HepG2 (cell line): Measurements from ENCODE around the gene KDM4E. TPM values are rescaled to one million over a fixed set of nuclear protein-coding genes. Genes with fewer than 3 reads are reported as not detected.

Source experiments
- ATAC-seq: fragments of 200-7000 bp; cut with Tn5 transposase; 3 replicates; pipeline ENCODE4 v1.9.1; 2020; ENCODE audit warnings: mild to moderate bottlenecking, moderate library complexity
- BruUV-seq: library from RNA; stranded (reverse); fragments of 400-500 nt; replicated peaks from 2 replicates; lab custom pipeline; 2021; lab: Mats Ljungman, UMichigan
- CTCF ChIA-PET: fragments of 300-600 bp; formaldehyde crosslinking; extraction: SDS; loops from one replicate; lab custom pipeline; 2021; ENCODE audit warnings: low total read pairs, inconsistent platforms, low intra/inter-chr PET ratio; lab: Yijun Ruan, JAX
- POLR2A ChIA-PET: fragments of 350-600 bp; sonication (Branson Sonifier 250); formaldehyde crosslinking; loops from one replicate; lab custom pipeline; 2020; ENCODE audit warnings: antibody characterized with exemption, inconsistent platforms; lab: Yijun Ruan, JAX
- DNase-seq: peaks from one replicate; pipeline ENCODE4 v3.0.0-alpha.2; 2015; ENCODE audit warnings: low spot score
- FAIRE-seq: peaks from 3 replicates; lab custom pipeline; 2011; peaks lifted over from hg19 to GRCh38; lab: Jason Lieb, UNC
- H2AFZ ChIP-seq: one replicate; pipeline ENCODE4 v1.6.1; 2011; ENCODE audit warnings: low read length, inconsistent platforms
- H3K27ac ChIP-seq: fragments of 300-600 bp; 3 replicates; pipeline ENCODE4 v1.8.0; 2011; ENCODE audit warnings: mixed run types, mild to moderate bottlenecking, mixed read lengths, low read length, inconsistent platforms; ENCODE audit not compliant: insufficient read depth; ENCODE audit errors: extremely low read length
- H3K27me3 ChIP-seq, 2 experiments: fragments of 200-600 bp in 1 of 2; 2 replicates in 1 of 2; 3 replicates in 1 of 2; pipeline versions ENCODE4 v1.6.0 to v1.8.0; 2011; ENCODE audit warnings: low read length in 2 of 2, mild to moderate bottlenecking in 2 of 2, moderate library complexity in 2 of 2, inconsistent platforms in 1 of 2; ENCODE audit not compliant: insufficient read depth in 2 of 2, control insufficient read depth in 1 of 2
- H3K36me3 ChIP-seq, 2 experiments: fragments of 200-600 bp in 1 of 2; replicated peaks in 1 of 2; 2 replicates in 1 of 2; 3 replicates in 1 of 2; pipeline versions ENCODE4 v1.5.1 to v1.8.0; 2011; ENCODE audit warnings: low read length in 2 of 2, inconsistent platforms in 1 of 2; ENCODE audit not compliant: insufficient read depth in 2 of 2, control insufficient read depth in 1 of 2
- H3K4me1 ChIP-seq: 2 replicates; pipeline ENCODE4 v1.5.1; 2012; ENCODE audit warnings: low read length, inconsistent platforms; ENCODE audit not compliant: insufficient read depth
- H3K4me2 ChIP-seq: 2 replicates; pipeline ENCODE4 v1.6.0; 2011; ENCODE audit warnings: low read depth, low read length, inconsistent platforms
- H3K4me3 ChIP-seq, 3 experiments: fragments of 200-600 bp in 1 of 3; sonication (generic), shearing (Covaris generic) in 1 of 3; replicated peaks in 1 of 3; 2 replicates each; pipeline ENCODE4 v1.5.1; 2011 to 2016; ENCODE audit warnings: low read length in 3 of 3, inconsistent platforms in 2 of 3, low read depth in 2 of 3, mild to moderate bottlenecking in 2 of 3, control low read depth in 1 of 3, mixed read lengths in 1 of 3; ENCODE audit not compliant: insufficient read depth in 1 of 3
- H3K79me2 ChIP-seq: one replicate; pipeline ENCODE4 v1.6.1; 2011; ENCODE audit warnings: low read length, inconsistent platforms; ENCODE audit not compliant: insufficient read depth
- H3K9ac ChIP-seq: 2 replicates; pipeline ENCODE4 v1.6.0; 2011; ENCODE audit warnings: mild to moderate bottlenecking, low read depth, low read length, inconsistent platforms; ENCODE audit not compliant: insufficient read depth
- H3K9me3 ChIP-seq: 2 replicates; pipeline ENCODE4 v1.5.1; 2012; ENCODE audit warnings: mild to moderate bottlenecking, low read length
- H4K20me1 ChIP-seq: 2 replicates; pipeline ENCODE4 v1.6.0; 2011; ENCODE audit warnings: inconsistent platforms, mild to moderate bottlenecking, low read length, moderate library complexity; ENCODE audit not compliant: insufficient read depth
- MED1 ChIP-seq: sonication (generic); formaldehyde crosslinking; IDR thresholded peaks from 2 replicates; pipeline ENCODE4 v1.4.0; 2020; ENCODE audit warnings: missing genetic modification reagents
- MTF1 ChIP-seq: sonication (generic); formaldehyde crosslinking; IDR thresholded peaks from 2 replicates; pipeline ENCODE4 v1.5.0; 2020; ENCODE audit warnings: missing genetic modification reagents
- NAIF1 ChIP-seq: sonication (generic); formaldehyde crosslinking; IDR thresholded peaks from 2 replicates; pipeline ENCODE4 v1.5.0; 2020; ENCODE audit warnings: mild to moderate bottlenecking, missing genetic modification reagents, borderline replicate concordance
- ZNF670 ChIP-seq: sonication (generic); formaldehyde crosslinking; IDR thresholded peaks from 2 replicates; pipeline ENCODE4 v1.8.0; 2022; ENCODE audit warnings: mild to moderate bottlenecking, missing genetic modification reagents, borderline replicate concordance
- ZNF879 ChIP-seq: sonication (generic); formaldehyde crosslinking; IDR thresholded peaks from 2 replicates; pipeline ENCODE4 v1.8.1; 2023; ENCODE audit warnings: missing genetic modification reagents
- WGBS: methylation state at CpG from one replicate; pipeline ENCODE4 v1.1.6; 2017; ENCODE audit warnings: low lambda C conversion rate; 5-methylcytosine and 5-hydroxymethylcytosine counted together
- in situ Hi-C: cut with HindIII; loops from 2 replicates; pipeline ENCODE4 v1.10.0; 2017; ENCODE audit warnings: low pct_unique_long_range_greater_than_20kb; ENCODE audit not compliant: extremely low pct_ligation_motif_present
- intact Hi-C: fragments of 100-400 bp; cut with micrococcal nuclease; formaldehyde crosslinking; loops from one replicate; pipeline ENCODE4 v1.10.0; 2022; ENCODE audit not compliant: unreplicated experiment
- polyA plus RNA-seq, 8 experiments: library from polyadenylated mRNA; depleted of rRNA in 3 of 8; stranded (reverse) in 7 of 8; unstranded in 1 of 8; fragments of >200 nt; fragmentation: Illumina TruSeq in 4 of 8; extraction: Trizol in 4 of 8; gene quantifications; 2 replicates each; pipeline versions ENCODE4 v1.2.1 to v1.2.3, GENCODE V29; 2011 to 2016; ENCODE audit warnings: low read depth in 4 of 8, missing spikeins in 1 of 8, mixed read lengths in 1 of 8; ENCODE audit not compliant: insufficient read depth in 1 of 8
- total RNA-seq, 5 experiments: library from RNA; depleted of rRNA; stranded (reverse); fragments of >200 nt; fragmentation: Illumina TruSeq; extraction: Trizol; gene quantifications; 2 replicates each; pipeline ENCODE4 v1.2.3, GENCODE V29; 2016; ENCODE audit warnings: low read depth in 1 of 5
- TF ChIP-seq, protein P1 (sequence below): sonication (generic); formaldehyde crosslinking; IDR thresholded peaks from 2 replicates; pipeline ENCODE4 v1.5.0; 2020; ENCODE audit warnings: missing genetic modification reagents
- TF ChIP-seq, protein P2 (sequence below): sonication (generic); formaldehyde crosslinking; IDR thresholded peaks from 2 replicates; pipeline ENCODE4 v1.4.0; 2020; ENCODE audit warnings: missing genetic modification reagents, borderline replicate concordance
- TF ChIP-seq, protein P3 (sequence below): sonication (generic); formaldehyde crosslinking; conservative IDR thresholded peaks from 2 replicates; pipeline ENCODE4 v1.4.0; 2020; ENCODE audit warnings: mild to moderate bottlenecking, missing genetic modification reagents, moderate library complexity
- TF ChIP-seq, protein P4 (sequence below): sonication (generic); formaldehyde crosslinking; conservative IDR thresholded peaks from 2 replicates; pipeline ENCODE4 v1.4.0; 2020; ENCODE audit warnings: missing genetic modification reagents
- TF ChIP-seq, protein P5 (sequence below): sonication (generic); formaldehyde crosslinking; IDR thresholded peaks from 2 replicates; pipeline ENCODE4 v1.5.0; 2020; ENCODE audit warnings: missing genetic modification reagents
- TF ChIP-seq, protein P6 (sequence below): IDR thresholded peaks from 2 replicates; pipeline ENCODE4 v1.6.1; 2016; ENCODE audit warnings: low read depth, control low read depth

Gene KDM4E
- total and polyA plus RNA-seq, 2 of the 13 experiments (the other 11 are each of a cell fraction or from before 2014, with no cell fraction given): not detected

DNA sequence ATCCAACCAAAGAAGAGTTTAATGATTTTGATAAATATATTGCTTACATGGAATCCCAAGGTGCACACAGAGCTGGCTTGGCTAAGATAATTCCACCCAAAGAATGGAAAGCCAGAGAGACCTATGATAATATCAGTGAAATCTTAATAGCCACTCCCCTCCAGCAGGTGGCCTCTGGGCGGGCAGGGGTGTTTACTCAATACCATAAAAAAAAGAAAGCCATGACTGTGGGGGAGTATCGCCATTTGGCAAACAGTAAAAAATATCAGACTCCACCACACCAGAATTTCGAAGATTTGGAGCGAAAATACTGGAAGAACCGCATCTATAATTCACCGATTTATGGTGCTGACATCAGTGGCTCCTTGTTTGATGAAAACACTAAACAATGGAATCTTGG lies 27.6 kb upstream of the KDM4E start (continued):
- TF ChIP-seq, protein P1, sequence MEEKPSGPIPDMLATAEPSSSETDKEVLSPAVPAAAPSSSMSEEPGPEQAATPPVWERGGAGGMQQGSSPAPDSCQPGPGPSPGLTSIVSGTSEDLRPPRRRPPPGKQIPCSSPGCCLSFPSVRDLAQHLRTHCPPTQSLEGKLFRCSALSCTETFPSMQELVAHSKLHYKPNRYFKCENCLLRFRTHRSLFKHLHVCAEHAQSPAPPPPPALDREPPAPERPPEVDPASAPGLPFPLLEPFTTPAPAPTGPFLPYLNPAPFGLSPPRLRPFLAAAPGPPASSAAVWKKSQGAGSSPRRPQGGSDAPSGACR (CRISPR knock-in tag): no peak
- no peak for TF ChIP-seq NAIF1 (CRISPR knock-in tag)

DNA sequence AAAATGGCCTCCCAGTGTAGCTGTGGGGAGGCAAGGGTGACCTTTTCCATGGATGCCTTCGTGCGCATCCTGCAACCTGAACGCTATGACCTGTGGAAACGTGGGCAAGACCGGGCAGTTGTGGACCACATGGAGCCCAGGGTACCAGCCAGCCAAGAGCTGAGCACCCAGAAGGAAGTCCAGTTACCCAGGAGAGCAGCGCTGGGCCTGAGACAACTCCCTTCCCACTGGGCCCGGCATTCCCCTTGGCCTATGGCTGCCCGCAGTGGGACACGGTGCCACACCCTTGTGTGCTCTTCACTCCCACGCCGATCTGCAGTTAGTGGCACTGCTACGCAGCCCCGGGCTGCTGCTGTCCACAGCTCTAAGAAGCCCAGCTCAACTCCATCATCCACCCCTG lies 26.8 kb upstream of the KDM4E start:
- CTCF ChIA-PET: no interaction called here
- 88% methylated on average over 13 of the region's 13 CpGs for WGBS
- TF ChIP-seq, protein P2, sequence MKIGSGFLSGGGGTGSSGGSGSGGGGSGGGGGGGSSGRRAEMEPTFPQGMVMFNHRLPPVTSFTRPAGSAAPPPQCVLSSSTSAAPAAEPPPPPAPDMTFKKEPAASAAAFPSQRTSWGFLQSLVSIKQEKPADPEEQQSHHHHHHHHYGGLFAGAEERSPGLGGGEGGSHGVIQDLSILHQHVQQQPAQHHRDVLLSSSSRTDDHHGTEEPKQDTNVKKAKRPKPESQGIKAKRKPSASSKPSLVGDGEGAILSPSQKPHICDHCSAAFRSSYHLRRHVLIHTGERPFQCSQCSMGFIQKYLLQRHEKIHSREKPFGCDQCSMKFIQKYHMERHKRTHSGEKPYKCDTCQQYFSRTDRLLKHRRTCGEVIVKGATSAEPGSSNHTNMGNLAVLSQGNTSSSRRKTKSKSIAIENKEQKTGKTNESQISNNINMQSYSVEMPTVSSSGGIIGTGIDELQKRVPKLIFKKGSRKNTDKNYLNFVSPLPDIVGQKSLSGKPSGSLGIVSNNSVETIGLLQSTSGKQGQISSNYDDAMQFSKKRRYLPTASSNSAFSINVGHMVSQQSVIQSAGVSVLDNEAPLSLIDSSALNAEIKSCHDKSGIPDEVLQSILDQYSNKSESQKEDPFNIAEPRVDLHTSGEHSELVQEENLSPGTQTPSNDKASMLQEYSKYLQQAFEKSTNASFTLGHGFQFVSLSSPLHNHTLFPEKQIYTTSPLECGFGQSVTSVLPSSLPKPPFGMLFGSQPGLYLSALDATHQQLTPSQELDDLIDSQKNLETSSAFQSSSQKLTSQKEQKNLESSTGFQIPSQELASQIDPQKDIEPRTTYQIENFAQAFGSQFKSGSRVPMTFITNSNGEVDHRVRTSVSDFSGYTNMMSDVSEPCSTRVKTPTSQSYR: no peak
- TF ChIP-seq, protein P3, sequence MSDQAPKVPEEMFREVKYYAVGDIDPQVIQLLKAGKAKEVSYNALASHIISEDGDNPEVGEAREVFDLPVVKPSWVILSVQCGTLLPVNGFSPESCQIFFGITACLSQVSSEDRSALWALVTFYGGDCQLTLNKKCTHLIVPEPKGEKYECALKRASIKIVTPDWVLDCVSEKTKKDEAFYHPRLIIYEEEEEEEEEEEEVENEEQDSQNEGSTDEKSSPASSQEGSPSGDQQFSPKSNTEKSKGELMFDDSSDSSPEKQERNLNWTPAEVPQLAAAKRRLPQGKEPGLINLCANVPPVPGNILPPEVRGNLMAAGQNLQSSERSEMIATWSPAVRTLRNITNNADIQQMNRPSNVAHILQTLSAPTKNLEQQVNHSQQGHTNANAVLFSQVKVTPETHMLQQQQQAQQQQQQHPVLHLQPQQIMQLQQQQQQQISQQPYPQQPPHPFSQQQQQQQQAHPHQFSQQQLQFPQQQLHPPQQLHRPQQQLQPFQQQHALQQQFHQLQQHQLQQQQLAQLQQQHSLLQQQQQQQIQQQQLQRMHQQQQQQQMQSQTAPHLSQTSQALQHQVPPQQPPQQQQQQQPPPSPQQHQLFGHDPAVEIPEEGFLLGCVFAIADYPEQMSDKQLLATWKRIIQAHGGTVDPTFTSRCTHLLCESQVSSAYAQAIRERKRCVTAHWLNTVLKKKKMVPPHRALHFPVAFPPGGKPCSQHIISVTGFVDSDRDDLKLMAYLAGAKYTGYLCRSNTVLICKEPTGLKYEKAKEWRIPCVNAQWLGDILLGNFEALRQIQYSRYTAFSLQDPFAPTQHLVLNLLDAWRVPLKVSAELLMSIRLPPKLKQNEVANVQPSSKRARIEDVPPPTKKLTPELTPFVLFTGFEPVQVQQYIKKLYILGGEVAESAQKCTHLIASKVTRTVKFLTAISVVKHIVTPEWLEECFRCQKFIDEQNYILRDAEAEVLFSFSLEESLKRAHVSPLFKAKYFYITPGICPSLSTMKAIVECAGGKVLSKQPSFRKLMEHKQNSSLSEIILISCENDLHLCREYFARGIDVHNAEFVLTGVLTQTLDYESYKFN (CRISPR knock-in tag): no peak
- TF ChIP-seq, protein P4, sequence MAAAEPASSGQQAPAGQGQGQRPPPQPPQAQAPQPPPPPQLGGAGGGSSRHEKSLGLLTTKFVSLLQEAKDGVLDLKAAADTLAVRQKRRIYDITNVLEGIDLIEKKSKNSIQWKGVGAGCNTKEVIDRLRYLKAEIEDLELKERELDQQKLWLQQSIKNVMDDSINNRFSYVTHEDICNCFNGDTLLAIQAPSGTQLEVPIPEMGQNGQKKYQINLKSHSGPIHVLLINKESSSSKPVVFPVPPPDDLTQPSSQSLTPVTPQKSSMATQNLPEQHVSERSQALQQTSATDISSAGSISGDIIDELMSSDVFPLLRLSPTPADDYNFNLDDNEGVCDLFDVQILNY (CRISPR knock-in tag): no peak
- TF ChIP-seq ZNF879 (CRISPR knock-in tag) (no peak), MTF1 (CRISPR knock-in tag) (no peak), ZNF670 (CRISPR knock-in tag) (no peak), MED1 (no peak)
- TF ChIP-seq, protein P5, sequence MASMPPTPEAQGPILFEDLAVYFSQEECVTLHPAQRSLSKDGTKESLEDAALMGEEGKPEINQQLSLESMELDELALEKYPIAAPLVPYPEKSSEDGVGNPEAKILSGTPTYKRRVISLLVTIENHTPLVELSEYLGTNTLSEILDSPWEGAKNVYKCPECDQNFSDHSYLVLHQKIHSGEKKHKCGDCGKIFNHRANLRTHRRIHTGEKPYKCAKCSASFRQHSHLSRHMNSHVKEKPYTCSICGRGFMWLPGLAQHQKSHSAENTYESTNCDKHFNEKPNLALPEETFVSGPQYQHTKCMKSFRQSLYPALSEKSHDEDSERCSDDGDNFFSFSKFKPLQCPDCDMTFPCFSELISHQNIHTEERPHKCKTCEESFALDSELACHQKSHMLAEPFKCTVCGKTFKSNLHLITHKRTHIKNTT: no peak
- TF ChIP-seq, protein P6, sequence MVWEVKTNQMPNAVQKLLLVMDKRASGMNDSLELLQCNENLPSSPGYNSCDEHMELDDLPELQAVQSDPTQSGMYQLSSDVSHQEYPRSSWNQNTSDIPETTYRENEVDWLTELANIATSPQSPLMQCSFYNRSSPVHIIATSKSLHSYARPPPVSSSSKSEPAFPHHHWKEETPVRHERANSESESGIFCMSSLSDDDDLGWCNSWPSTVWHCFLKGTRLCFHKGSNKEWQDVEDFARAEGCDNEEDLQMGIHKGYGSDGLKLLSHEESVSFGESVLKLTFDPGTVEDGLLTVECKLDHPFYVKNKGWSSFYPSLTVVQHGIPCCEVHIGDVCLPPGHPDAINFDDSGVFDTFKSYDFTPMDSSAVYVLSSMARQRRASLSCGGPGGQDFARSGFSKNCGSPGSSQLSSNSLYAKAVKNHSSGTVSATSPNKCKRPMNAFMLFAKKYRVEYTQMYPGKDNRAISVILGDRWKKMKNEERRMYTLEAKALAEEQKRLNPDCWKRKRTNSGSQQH (CRISPR knock-in tag): no peak
- TF ChIP-seq, all 625 proteins: peak for 0
- Histone ChIP-seq H3K27ac (no peak overlapping the region), H3K27me3 (no peaks in the 10 kb centered on the region), H3K9me3 (no peaks in the 10 kb centered on the region), H2AFZ (no peak overlapping the region), H3K36me3 (no peaks in the 10 kb centered on the region), H3K9ac (no peak overlapping the region), H4K20me1 (no peaks in the 10 kb centered on the region), H3K4me1 (no peaks in the 10 kb centered on the region), H3K79me2 (no peaks in the 10 kb centered on the region), H3K4me2 (no peak overlapping the region), H3K4me3 (no peak overlapping the region)
- POLR2A ChIA-PET: no interaction called here
- ATAC-seq: no peak
- intact Hi-C loops: no loop called here
- BruUV-seq: no TSS peak
- in situ Hi-C loops: no loop called here
- no peak for DNase-seq
- no peak for FAIRE-seq
